HEK293T (cell line): ENCODE results near the gene CSF1R.

Source experiments
- CTCF ChIA-PET: fragments of 350-600 bp; formaldehyde crosslinking; extraction: SDS; loops from one replicate; lab custom pipeline; 2021; ENCODE audit warnings: antibody characterized with exemption, inconsistent platforms; lab: Yijun Ruan, JAX
- POLR2A ChIA-PET: fragments of 350-600 bp; formaldehyde crosslinking; extraction: SDS; loops from one replicate; lab custom pipeline; 2020; ENCODE audit warnings: antibody characterized with exemption, inconsistent platforms; lab: Yijun Ruan, JAX
- DNase-seq: peaks from one replicate; pipeline ENCODE4 v3.0.0; 2012; ENCODE audit warnings: mixed read lengths; ENCODE audit errors: extremely low spot score
- ARNT ChIP-seq: fragments of 450-650 bp; IDR thresholded peaks from 2 replicates; pipeline ENCODE4 v1.6.1; 2017; ENCODE audit warnings: mild to moderate bottlenecking
- BHLHE40 ChIP-seq: fragments of 450-650 bp; IDR thresholded peaks from 2 replicates; pipeline ENCODE4 v1.6.1; 2016; ENCODE audit warnings: mild to moderate bottlenecking, moderate library complexity, borderline replicate concordance
- CTBP1 ChIP-seq: fragments of 450-650 bp; IDR thresholded peaks from 2 replicates; pipeline ENCODE4 v1.6.1; 2016; ENCODE audit warnings: borderline replicate concordance
- ELF4 ChIP-seq: fragments of 450-650 bp; IDR thresholded peaks from 2 replicates; pipeline ENCODE4 v1.6.1; 2017; ENCODE audit warnings: antibody characterized with exemption
- FOXA1 ChIP-seq: fragments of 450-650 bp; IDR thresholded peaks from 2 replicates; pipeline ENCODE4 v1.6.1; 2016; ENCODE audit warnings: mild to moderate bottlenecking
- FOXK2 ChIP-seq: fragments of 450-650 bp; IDR thresholded peaks from 2 replicates; pipeline ENCODE4 v1.6.1; 2016; ENCODE audit warnings: mild to moderate bottlenecking
- FOXM1 ChIP-seq: fragments of 450-650 bp; IDR thresholded peaks from 2 replicates; pipeline ENCODE4 v1.6.1; 2017; ENCODE audit warnings: mild to moderate bottlenecking, borderline replicate concordance
- HDGF ChIP-seq: fragments of 450-650 bp; IDR thresholded peaks from 2 replicates; pipeline ENCODE4 v1.6.1; 2017; ENCODE audit warnings: antibody characterized with exemption, borderline replicate concordance
- L3MBTL2 ChIP-seq: fragments of 450-650 bp; conservative IDR thresholded peaks from 2 replicates; pipeline ENCODE4 v1.6.1; 2016; ENCODE audit warnings: mild to moderate bottlenecking
- LEF1 ChIP-seq: fragments of 450-650 bp; IDR thresholded peaks from 2 replicates; pipeline ENCODE4 v1.6.1; 2017; ENCODE audit warnings: mild to moderate bottlenecking, borderline replicate concordance
- NFRKB ChIP-seq: fragments of 450-650 bp; IDR thresholded peaks from 2 replicates; pipeline ENCODE4 v1.6.1; 2016; ENCODE audit warnings: mild to moderate bottlenecking, moderate library complexity
- SP1 ChIP-seq: fragments of 450-650 bp; IDR thresholded peaks from 2 replicates; pipeline ENCODE4 v1.6.1; 2017
- SUZ12 ChIP-seq: fragments of 450-650 bp; IDR thresholded peaks from 2 replicates; pipeline ENCODE4 v1.6.1; 2016; ENCODE audit warnings: mild to moderate bottlenecking
- TARDBP ChIP-seq: fragments of 450-650 bp; IDR thresholded peaks from 2 replicates; pipeline ENCODE4 v1.6.1; 2016
- ZNF384 ChIP-seq: fragments of 450-650 bp; IDR thresholded peaks from 2 replicates; pipeline ENCODE4 v1.6.1; 2016
- TF ChIP-seq, protein P1 (sequence below): fragments of 450-650 bp; IDR thresholded peaks from 2 replicates; pipeline ENCODE4 v1.6.1; 2016

Gene CSF1R

DNA sequence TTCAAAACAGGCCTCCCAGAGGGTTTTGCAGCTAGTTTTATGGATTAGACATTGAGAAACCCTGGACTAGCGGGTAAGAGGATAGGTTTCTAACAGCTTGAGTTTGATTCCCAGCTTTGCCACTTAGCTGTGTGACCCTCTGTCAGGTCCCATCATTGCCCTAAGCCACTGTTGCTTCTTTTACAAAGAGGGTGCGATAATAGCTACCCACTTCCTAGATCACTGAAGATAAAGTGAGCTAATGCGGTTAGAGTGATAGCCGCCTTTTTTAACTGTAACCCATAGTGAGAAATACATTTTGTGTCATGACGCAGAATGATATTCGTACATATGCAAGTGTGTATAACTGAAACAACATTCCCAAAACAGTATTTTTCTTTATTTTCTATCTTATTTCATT lies 40.3 kb downstream of the CSF1R start:
- TF ChIP-seq ELF4 (no peak), FOXK2 (no peak), FOXM1 (no peak), L3MBTL2 (no peak), ARNT (no peak), CTBP1 (no peak)
- TF ChIP-seq, protein P1, sequence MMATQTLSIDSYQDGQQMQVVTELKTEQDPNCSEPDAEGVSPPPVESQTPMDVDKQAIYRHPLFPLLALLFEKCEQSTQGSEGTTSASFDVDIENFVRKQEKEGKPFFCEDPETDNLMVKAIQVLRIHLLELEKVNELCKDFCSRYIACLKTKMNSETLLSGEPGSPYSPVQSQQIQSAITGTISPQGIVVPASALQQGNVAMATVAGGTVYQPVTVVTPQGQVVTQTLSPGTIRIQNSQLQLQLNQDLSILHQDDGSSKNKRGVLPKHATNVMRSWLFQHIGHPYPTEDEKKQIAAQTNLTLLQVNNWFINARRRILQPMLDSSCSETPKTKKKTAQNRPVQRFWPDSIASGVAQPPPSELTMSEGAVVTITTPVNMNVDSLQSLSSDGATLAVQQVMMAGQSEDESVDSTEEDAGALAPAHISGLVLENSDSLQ, result no peak
- POLR2A ChIA-PET, result no interaction called here
- no peak for DNase-seq
- CTCF ChIA-PET, result interaction anchor here (0.5 kb wide), 1 partner anchor 568 kb away, joined by 3 read pairs; no protein-coding TSS in a partner anchor

DNA sequence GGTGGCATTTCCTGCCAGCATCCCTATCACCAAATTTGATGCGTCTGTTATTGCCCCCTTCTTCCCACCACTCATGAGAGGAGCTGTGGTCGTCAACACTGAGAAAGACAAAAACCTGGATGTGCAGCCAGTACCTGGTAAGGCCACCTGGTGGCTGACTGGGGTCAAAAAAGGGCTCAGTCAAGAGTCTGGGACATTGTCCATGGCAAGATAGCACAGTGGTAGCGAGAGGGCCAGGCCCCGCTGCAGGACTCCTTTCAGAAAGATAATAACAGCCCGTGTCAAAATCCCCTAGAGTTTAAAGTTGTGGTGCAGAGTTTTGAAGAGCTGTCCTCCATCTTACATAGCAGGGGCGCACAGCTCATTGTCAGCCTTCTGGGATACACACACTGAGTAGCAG lies 40.8 kb downstream of the CSF1R start:
- no peak for DNase-seq
- TF ChIP-seq NFRKB (no peak), L3MBTL2 (no peak), CTBP1 (no peak), ELF4 (no peak), HDGF (no peak), BHLHE40 (no peak), ARNT (no peak), ZNF384 (no peak), FOXK2 (no peak), SUZ12 (no peak), LEF1 (no peak), TARDBP (no peak), FOXM1 (no peak), FOXA1 (no peak)
- TF ChIP-seq, protein P1, result no peak
- POLR2A ChIA-PET, result no interaction called here

DNA sequence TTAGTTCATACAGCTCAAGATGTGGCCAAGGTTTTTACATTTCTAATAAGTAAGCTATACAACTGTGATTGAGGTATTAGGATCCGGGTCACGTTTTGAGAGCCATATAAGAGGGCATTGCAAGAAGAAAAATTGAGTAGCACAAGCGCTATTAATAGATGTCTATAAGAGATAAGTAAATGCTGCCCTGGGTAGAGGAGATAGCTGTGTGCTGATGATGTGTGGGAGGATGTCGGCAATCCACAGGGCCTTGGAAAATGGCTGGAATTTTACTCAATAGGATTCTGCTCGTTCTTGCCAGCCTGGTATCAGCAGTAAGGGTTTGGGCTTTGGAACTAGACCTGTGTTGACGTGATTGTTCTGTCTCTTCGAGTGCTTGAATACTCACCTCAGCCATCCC lies 41.6 kb downstream of the CSF1R start:
- ChIA-PET CTCF (interaction anchor here (1.1 kb wide), 1 partner anchor 9 kb away, joined by 3 read pairs; no protein-coding TSS in a partner anchor), POLR2A (no interaction called here)
- DNase-seq, result no peak
- TF ChIP-seq LEF1, result no peak
- no peak for TF ChIP-seq L3MBTL2
- TF ChIP-seq ARNT, result no peak
- no peak for TF ChIP-seq FOXA1
- no peak for TF ChIP-seq ELF4
- no peak for TF ChIP-seq FOXM1
- TF ChIP-seq, protein P1, result no peak
- no peak for TF ChIP-seq NFRKB
- TF ChIP-seq FOXK2, result no peak
- TF ChIP-seq SP1, result no peak
- no peak for TF ChIP-seq BHLHE40
- TF ChIP-seq HDGF, result no peak
- no peak for TF ChIP-seq ZNF384
- no peak for TF ChIP-seq CTBP1
- TF ChIP-seq SUZ12, result no peak
- TF ChIP-seq TARDBP, result no peak

More for the DNA sequence above, 40.8 kb downstream of the CSF1R start:
- CTCF ChIA-PET, result interaction anchor here (0.5 to 1.1 kb wide), 2 partner anchors 9 to 568 kb away, joined by 3 read pairs; no protein-coding TSS in a partner anchor

DNA sequence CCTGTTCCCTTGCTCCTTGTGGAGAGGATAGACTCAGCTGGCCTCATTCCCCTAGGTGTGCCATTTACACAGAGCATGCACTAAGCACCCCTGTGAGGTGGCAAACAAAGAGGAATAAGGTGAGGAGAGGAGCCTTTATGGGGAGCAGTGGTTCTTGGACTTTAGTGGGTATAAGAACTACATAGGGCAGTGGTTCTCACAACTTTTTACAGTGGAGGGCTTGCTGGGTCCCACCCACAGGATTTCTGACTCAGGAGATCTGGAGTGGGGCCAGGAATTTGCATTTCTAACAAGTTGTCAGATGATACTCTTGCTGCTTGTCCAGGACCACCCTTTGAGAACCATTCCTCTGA lies 42.0 kb downstream of the CSF1R start:
- ChIA-PET POLR2A (no interaction called here), CTCF (interaction anchor here (1.1 kb wide), 1 partner anchor 8 kb away, joined by 3 read pairs; no protein-coding TSS in a partner anchor)
- TF ChIP-seq SUZ12 (no peak), L3MBTL2 (no peak), FOXA1 (no peak), FOXK2 (no peak), BHLHE40 (no peak), CTBP1 (no peak), ELF4 (no peak), ZNF384 (no peak), NFRKB (no peak), ARNT (no peak), SP1 (no peak), LEF1 (no peak), TARDBP (no peak), HDGF (no peak), FOXM1 (no peak)
- TF ChIP-seq, protein P1, result no peak
- no peak for DNase-seq

DNA sequence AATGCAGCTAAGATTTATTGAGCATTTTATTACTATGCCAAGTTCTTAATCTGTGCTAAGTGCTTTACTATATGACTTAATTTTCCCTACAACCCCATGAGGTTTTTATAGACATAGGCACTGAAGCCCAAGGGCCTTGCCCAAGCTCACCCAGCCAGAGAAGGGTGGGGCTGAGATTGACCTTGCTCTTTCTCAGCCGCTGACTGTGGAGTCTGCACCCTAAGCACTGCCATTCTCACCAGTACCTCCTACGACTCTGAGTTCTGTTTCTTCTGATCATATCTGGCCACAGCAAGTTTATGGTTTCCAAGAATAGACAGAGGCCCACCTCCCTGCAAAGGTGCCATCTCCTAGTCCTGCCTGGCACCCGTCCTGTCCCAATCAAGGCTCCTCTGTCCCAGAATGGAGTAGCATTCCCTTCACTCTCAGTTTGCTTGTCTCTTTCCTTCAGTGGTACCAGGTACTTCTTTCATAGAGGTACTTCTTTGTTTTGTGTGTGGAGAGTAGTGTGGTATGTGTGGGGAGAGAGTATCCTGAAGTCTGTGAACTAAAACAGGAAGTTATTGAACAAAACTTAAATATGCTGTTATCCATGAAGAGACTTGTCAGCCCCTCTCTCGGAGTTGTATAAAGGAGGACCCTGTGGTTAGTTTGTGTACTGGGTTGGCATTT lies 42.6 kb downstream of the CSF1R start:
- DNase-seq, result no peak
- TF ChIP-seq FOXA1 (no peak), ZNF384 (no peak), HDGF (no peak), ARNT (no peak), FOXK2 (no peak), LEF1 (no peak), SUZ12 (no peak), SP1 (no peak), L3MBTL2 (no peak)
- TF ChIP-seq, protein P1, result no peak
- POLR2A ChIA-PET, result no interaction called here
- CTCF ChIA-PET, result no interaction called here
